ENCODE results near the gene NRP2.

The NRP2 gene

DNA sequence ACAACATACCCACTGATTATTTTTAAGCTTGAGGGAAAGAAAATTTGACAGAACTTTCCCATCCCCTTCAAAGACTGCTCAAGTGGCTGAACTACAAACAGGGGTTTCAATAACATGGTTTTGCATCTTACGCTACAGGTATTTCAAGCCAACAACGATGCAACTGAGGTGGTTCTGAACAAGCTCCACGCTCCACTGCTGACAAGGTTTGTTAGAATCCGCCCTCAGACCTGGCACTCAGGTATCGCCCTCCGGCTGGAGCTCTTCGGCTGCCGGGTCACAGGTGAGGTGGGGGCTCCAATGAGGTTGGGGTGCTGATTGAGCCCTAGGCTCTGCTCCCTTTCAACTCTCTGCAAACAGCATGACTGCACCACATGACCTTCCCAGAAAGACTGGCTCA lies 58.1 kb downstream of the NRP2 start:
- TF ChIP-seq TAF1 (IDR thresholded peaks at IDR 0.05; ENCODE audit: borderline replicate concordance, low read depth, low read length) (no peak), POLR2AphosphoS5 (IDR thresholded peaks at IDR 0.05; ENCODE audit: low read depth, low read length) (no peak), POLR2A (IDR thresholded peaks at IDR 0.05; ENCODE audit: low read depth, low read length) (no peak)
- FAIRE-seq (no peak), DNase-seq (ENCODE audit: insufficient read length) (no peak)

- no peak for FAIRE-seq
- DNase-seq (ENCODE audit: insufficient read length), result no peak
- TF ChIP-seq POLR2AphosphoS5 (IDR thresholded peaks at IDR 0.05; ENCODE audit: low read depth, low read length), result no peak
- no peak for TF ChIP-seq TAF1 (IDR thresholded peaks at IDR 0.05; ENCODE audit: borderline replicate concordance, low read depth, low read length)
- no peak for TF ChIP-seq POLR2A (IDR thresholded peaks at IDR 0.05; ENCODE audit: low read depth, low read length)
These were observed 59.1 kb downstream of the NRP2 start for GRCh38 chr2:205741256-205741978.

GRCh38 chr2:205743137-205743536 lies 60.8 kb downstream of the NRP2 start:
- FAIRE-seq (no peak), DNase-seq (ENCODE audit: insufficient read length) (no peak)
- no peak for TF ChIP-seq POLR2A (IDR thresholded peaks at IDR 0.05; ENCODE audit: low read depth, low read length)
- TF ChIP-seq POLR2AphosphoS5 (IDR thresholded peaks at IDR 0.05; ENCODE audit: low read depth, low read length), result no peak
- TF ChIP-seq TAF1 (IDR thresholded peaks at IDR 0.05; ENCODE audit: borderline replicate concordance, low read depth, low read length), result no peak

DNA sequence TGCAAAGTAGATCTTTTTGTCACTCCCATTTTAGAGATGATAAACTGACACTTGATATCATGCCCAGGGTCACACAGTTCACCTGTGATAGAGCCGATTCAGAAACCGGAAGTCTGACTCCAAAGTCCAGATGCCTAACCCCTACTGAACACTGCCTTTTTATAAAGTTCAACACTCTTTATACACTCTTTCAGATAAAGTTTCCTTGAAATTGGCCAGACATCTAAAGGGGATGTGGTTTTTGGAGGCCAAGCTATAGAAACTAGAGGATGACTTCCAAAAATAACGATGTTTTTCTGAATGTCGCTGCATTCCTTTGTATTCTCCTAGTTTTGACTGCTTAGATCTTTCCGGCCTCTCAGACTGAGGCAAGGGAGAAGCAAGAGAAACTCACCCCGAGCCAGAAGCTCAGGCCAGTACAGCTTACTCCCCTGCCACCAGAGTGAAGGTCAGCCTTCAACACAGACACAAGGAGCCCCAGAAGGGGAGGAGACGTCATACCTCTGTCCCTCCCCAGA lies 61.8 kb downstream of the NRP2 start:
- FAIRE-seq (no peak), DNase-seq (ENCODE audit: insufficient read length) (no peak)
- TF ChIP-seq POLR2AphosphoS5 (IDR thresholded peaks at IDR 0.05; ENCODE audit: low read depth, low read length) (no peak), TAF1 (IDR thresholded peaks at IDR 0.05; ENCODE audit: borderline replicate concordance, low read depth, low read length) (no peak), POLR2A (IDR thresholded peaks at IDR 0.05; ENCODE audit: low read depth, low read length) (no peak)

DNA sequence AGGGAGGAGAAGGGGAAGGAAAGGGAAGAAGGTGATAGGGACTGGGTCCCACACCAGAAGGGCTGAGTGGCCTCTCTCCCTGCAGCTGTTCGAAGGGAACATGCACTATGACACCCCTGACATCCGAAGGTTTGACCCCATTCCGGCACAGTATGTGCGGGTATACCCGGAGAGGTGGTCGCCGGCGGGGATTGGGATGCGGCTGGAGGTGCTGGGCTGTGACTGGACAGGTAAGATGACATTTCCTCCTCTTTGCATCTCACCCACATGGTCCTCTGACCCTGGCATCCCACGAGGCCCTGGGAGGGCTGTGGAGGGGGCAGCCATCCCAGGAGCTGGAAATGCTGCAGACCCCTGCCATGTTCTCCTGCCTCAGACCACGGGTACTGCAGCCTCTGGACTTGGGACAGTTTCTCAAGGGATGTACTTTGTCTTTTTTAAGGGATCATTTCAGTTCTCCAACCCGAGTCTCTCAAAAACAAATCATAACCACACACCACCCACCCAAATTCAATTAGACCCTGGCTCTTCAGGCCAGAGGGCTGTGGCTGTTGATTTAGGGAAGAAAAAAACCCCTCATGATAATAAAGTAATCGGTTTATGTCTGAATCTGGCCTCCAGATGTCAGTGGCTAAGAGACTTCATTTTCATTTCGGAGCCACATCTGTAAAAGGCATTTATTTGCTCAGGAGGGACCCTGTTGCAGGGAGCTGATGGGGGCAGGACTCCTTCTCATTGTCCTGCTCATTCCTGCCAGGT lies 63.5 kb downstream of the NRP2 start:
- TF ChIP-seq TAF1 (IDR thresholded peaks at IDR 0.05; ENCODE audit: borderline replicate concordance, low read depth, low read length) (no peak), POLR2AphosphoS5 (IDR thresholded peaks at IDR 0.05; ENCODE audit: low read depth, low read length) (no peak), POLR2A (IDR thresholded peaks at IDR 0.05; ENCODE audit: low read depth, low read length) (no peak)
- FAIRE-seq (no peak), DNase-seq (ENCODE audit: insufficient read length) (no peak)

DNA sequence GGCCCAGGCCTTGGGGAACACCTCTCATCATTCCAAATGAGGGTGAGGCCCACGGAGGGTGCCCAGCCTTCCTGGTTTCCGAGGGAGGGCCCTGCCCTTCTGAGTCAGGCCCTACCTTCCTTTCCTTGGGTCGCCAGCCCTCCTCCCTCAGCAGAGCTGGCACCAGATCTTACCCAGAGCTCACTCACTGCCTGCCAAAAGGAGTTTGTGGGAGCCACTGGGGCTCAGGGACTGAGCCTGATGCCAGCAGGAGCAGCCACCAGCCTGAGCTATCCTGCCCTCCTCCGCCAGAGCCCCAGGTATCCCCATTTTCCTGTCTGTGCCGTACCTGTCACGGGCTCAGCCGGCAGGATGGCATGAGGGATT lies 64.1 kb downstream of the NRP2 start:
- FAIRE-seq (no peak), DNase-seq (ENCODE audit: insufficient read length) (no peak)
- TF ChIP-seq POLR2AphosphoS5 (IDR thresholded peaks at IDR 0.05; ENCODE audit: low read depth, low read length) (no peak), TAF1 (IDR thresholded peaks at IDR 0.05; ENCODE audit: borderline replicate concordance, low read depth, low read length) (no peak), POLR2A (IDR thresholded peaks at IDR 0.05; ENCODE audit: low read depth, low read length) (no peak)

- TF ChIP-seq POLR2AphosphoS5 (IDR thresholded peaks at IDR 0.05; ENCODE audit: low read depth, low read length) (no peak), TAF1 (IDR thresholded peaks at IDR 0.05; ENCODE audit: borderline replicate concordance, low read depth, low read length) (no peak)
- DNase-seq (ENCODE audit: insufficient read length) (no peak), FAIRE-seq (no peak)
These were observed 65.6 kb downstream of the NRP2 start for GRCh38 chr2:205747829-205748386.

GRCh38 chr2:205748639-205749038 lies 66.3 kb downstream of the NRP2 start:
- TF ChIP-seq POLR2A (IDR thresholded peaks at IDR 0.05; ENCODE audit: low read depth, low read length) (no peak), TAF1 (IDR thresholded peaks at IDR 0.05; ENCODE audit: borderline replicate concordance, low read depth, low read length) (no peak), POLR2AphosphoS5 (IDR thresholded peaks at IDR 0.05; ENCODE audit: low read depth, low read length) (no peak)
- no peak for DNase-seq (ENCODE audit: insufficient read length)
- no peak for FAIRE-seq

GRCh38 chr2:205749078-205749477 lies 66.8 kb downstream of the NRP2 start:
- FAIRE-seq (no peak), DNase-seq (ENCODE audit: insufficient read length) (no peak)
- TF ChIP-seq POLR2AphosphoS5 (IDR thresholded peaks at IDR 0.05; ENCODE audit: low read depth, low read length), result no peak
- TF ChIP-seq TAF1 (IDR thresholded peaks at IDR 0.05; ENCODE audit: borderline replicate concordance, low read depth, low read length), result no peak
- no peak for TF ChIP-seq POLR2A (IDR thresholded peaks at IDR 0.05; ENCODE audit: low read depth, low read length)

GRCh38 chr2:205750797-205751196 lies 68.5 kb downstream of the NRP2 start:
- TF ChIP-seq TAF1 (IDR thresholded peaks at IDR 0.05; ENCODE audit: borderline replicate concordance, low read depth, low read length) (no peak), POLR2AphosphoS5 (IDR thresholded peaks at IDR 0.05; ENCODE audit: low read depth, low read length) (no peak), POLR2A (IDR thresholded peaks at IDR 0.05; ENCODE audit: low read depth, low read length) (no peak)
- no peak for FAIRE-seq
- DNase-seq (ENCODE audit: insufficient read length), result no peak

- DNase-seq (ENCODE audit: insufficient read length) (no peak), FAIRE-seq (no peak)
- no peak for TF ChIP-seq POLR2A (IDR thresholded peaks at IDR 0.05; ENCODE audit: low read depth, low read length)
- no peak for TF ChIP-seq POLR2AphosphoS5 (IDR thresholded peaks at IDR 0.05; ENCODE audit: low read depth, low read length)
- no peak for TF ChIP-seq TAF1 (IDR thresholded peaks at IDR 0.05; ENCODE audit: borderline replicate concordance, low read depth, low read length)
These were observed 69.3 kb downstream of the NRP2 start for GRCh38 chr2:205751569-205752031.
